Endothelial cell (in vitro differentiated cells): ENCODE results near the gene VASH2. TPM values are rescaled to one million over a fixed set of nuclear protein-coding genes. Genes with fewer than 3 reads are reported as not detected.

ENCODE experiments used
- DNase-seq: peaks from one replicate; pipeline ENCODE4 v3.0.0; 2021; ENCODE audit warnings: low spot score
- H3K27ac Mint-ChIP-seq: one replicate; pipeline ENCODE4 v1.8.0; 2021; ENCODE audit warnings: mixed read lengths, inconsistent platforms; ENCODE audit not compliant: unreplicated experiment
- H3K27me3 Mint-ChIP-seq: one replicate; pipeline ENCODE4 v1.8.0; 2021; ENCODE audit warnings: mild to moderate bottlenecking, moderate library complexity, mixed read lengths, inconsistent platforms; ENCODE audit not compliant: unreplicated experiment
- H3K36me3 Mint-ChIP-seq: one replicate; pipeline ENCODE4 v1.8.0; 2021; ENCODE audit warnings: mild to moderate bottlenecking, low read depth, mixed read lengths, inconsistent platforms; ENCODE audit not compliant: unreplicated experiment
- H3K4me1 Mint-ChIP-seq: one replicate; pipeline ENCODE4 v1.8.0; 2021; ENCODE audit warnings: mild to moderate bottlenecking, mixed read lengths, inconsistent platforms; ENCODE audit not compliant: unreplicated experiment
- H3K4me3 Mint-ChIP-seq: one replicate; pipeline ENCODE4 v1.8.0; 2021; ENCODE audit warnings: mild to moderate bottlenecking, mixed read lengths, inconsistent platforms; ENCODE audit not compliant: unreplicated experiment
- H3K9me3 Mint-ChIP-seq: one replicate; pipeline ENCODE4 v1.8.0; 2021; ENCODE audit warnings: mixed read lengths, inconsistent platforms; ENCODE audit not compliant: unreplicated experiment
- total RNA-seq: library from RNA; stranded (reverse); fragmentation: NEBNext Ultra II Directional; extraction: Animal tissue kit (Norgen Biotek cat#: 25700); gene quantifications from one replicate; pipeline ENCODE4 v1.2.1, GENCODE V29; 2021; ENCODE audit not compliant: unreplicated experiment
- TF ChIP-seq, protein P1 (sequence below): fragments of 200-600 bp; sonication (generic); IDR thresholded peaks from one replicate; pipeline ENCODE4 v1.5.0; 2021; ENCODE audit warnings: antibody characterized with exemption; ENCODE audit not compliant: unreplicated experiment

VASH2 gene
- total RNA-seq, 1 donor from 2014 or later, result 8.3 TPM

DNA sequence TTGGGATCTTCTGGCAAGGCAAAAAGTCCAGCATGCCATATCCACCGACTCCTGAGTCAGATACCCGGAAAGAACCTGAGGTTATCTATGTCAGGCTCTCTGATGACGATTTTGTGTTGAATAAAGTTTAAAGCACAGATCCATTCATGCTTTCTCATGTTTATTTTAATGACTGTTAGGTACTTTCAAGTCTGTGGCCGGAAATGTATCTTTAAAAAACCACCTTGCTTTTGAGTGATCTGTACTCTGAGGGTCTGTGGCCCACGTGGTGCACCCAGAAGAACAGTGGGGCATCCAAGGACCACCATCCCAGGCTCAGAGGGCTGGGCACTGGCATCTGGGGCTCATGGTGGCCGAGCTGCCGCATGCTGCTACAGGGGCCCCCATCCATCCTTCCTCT is 30.1 kb upstream of the VASH2 start:
- Mint-ChIP-seq H3K36me3 (peaks cover 2% of the 10 kb centered on the region), H3K4me3 (no peak overlapping the region)
- DNase-seq, result no peak

DNA sequence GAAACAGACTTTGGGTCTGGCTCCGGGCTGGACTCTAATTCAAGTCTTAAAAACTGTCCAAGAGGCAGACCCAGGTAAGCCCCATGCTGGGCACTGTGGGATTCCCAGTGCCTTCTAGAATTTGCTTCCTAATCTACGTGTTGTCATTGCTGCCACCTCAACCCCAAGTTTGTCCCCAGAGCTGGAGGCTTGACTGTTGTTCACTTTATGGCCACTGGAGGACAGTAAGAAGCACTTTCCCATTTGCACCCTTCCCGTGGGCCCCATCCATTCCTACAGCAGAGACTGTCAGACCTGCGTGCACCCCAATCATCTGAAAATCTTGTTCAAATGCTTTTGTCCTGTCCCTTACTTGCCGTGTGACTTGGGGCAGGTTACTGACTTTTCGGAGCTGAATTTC is 29.4 kb upstream of the VASH2 start:
- TF ChIP-seq, protein P1, sequence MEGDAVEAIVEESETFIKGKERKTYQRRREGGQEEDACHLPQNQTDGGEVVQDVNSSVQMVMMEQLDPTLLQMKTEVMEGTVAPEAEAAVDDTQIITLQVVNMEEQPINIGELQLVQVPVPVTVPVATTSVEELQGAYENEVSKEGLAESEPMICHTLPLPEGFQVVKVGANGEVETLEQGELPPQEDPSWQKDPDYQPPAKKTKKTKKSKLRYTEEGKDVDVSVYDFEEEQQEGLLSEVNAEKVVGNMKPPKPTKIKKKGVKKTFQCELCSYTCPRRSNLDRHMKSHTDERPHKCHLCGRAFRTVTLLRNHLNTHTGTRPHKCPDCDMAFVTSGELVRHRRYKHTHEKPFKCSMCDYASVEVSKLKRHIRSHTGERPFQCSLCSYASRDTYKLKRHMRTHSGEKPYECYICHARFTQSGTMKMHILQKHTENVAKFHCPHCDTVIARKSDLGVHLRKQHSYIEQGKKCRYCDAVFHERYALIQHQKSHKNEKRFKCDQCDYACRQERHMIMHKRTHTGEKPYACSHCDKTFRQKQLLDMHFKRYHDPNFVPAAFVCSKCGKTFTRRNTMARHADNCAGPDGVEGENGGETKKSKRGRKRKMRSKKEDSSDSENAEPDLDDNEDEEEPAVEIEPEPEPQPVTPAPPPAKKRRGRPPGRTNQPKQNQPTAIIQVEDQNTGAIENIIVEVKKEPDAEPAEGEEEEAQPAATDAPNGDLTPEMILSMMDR, result no peak
- Mint-ChIP-seq H3K27ac (no peak overlapping the region), H3K36me3 (peaks cover 8% of the 10 kb centered on the region), H3K4me1 (peaks cover 18% of the 10 kb centered on the region), H3K4me3 (no peak overlapping the region), H3K9me3 (no peaks in the 10 kb centered on the region), H3K27me3 (peaks cover 8% of the 10 kb centered on the region)
- DNase-seq, result no peak

More for the DNA sequence above, 30.1 kb upstream of the VASH2 start:
- Mint-ChIP-seq H3K27me3 (peaks cover 8% of the 10 kb centered on the region), H3K27ac (no peak overlapping the region), H3K9me3 (no peaks in the 10 kb centered on the region), H3K4me1 (peaks cover 20% of the 10 kb centered on the region)
- TF ChIP-seq, protein P1, result no peak

DNA sequence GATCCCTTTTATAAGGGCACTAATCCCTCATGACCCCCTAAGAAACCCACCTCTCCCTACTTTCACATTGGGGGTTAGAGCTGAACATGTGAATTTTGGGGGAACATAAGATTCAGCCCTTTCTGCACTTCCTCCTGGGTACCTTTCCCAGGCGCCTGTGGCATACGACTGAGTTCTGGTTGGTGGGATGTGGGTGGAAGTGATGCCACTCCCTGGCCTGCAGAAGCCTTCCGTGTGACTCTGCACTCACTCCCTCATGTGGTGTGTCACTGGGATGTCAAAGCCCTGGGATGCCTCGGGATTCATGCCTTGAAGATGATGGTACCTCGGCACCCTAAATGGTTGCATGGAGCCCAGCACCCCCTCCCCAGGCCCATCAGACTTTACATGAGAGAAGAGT is 28.3 kb upstream of the VASH2 start:
- H3K36me3 Mint-ChIP-seq, result peaks cover 8% of the 10 kb centered on the region
- peaks cover 6% of the 10 kb centered on the region for H3K27me3 Mint-ChIP-seq
- TF ChIP-seq, protein P1, result no peak
- H3K9me3 Mint-ChIP-seq, result no peaks in the 10 kb centered on the region
- H3K4me1 Mint-ChIP-seq, result peaks cover 8% of the 10 kb centered on the region
- H3K4me3 Mint-ChIP-seq, result no peak overlapping the region
- DNase-seq, result no peak
- no peak overlapping the region for H3K27ac Mint-ChIP-seq

DNA sequence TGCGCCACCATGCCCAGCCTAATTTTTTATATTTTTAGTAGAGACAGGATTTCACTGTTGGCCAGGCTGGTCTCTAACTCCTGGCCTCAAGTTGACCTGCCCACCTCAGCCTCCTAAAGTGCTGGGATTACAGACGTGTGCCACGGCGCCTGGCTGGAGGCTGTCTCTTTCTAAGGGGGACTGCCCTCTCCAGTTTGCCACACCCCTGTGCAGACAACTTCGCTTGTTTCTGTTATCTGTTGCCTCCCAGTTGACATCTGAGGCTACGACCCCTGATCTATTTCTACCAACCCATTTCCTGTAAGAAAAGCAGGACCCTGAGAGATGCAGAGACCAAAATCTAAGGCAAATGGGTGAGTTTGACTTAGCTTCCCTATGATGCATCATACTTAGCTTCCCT is 24.0 kb upstream of the VASH2 start:
- Mint-ChIP-seq H3K27me3 (peaks cover 3% of the 10 kb centered on the region), H3K4me3 (no peak overlapping the region), H3K36me3 (peaks cover 8% of the 10 kb centered on the region), H3K9me3 (no peaks in the 10 kb centered on the region), H3K27ac (no peak overlapping the region), H3K4me1 (peaks cover 9% of the 10 kb centered on the region)
- DNase-seq, result no peak
- TF ChIP-seq, protein P1, result no peak

DNA sequence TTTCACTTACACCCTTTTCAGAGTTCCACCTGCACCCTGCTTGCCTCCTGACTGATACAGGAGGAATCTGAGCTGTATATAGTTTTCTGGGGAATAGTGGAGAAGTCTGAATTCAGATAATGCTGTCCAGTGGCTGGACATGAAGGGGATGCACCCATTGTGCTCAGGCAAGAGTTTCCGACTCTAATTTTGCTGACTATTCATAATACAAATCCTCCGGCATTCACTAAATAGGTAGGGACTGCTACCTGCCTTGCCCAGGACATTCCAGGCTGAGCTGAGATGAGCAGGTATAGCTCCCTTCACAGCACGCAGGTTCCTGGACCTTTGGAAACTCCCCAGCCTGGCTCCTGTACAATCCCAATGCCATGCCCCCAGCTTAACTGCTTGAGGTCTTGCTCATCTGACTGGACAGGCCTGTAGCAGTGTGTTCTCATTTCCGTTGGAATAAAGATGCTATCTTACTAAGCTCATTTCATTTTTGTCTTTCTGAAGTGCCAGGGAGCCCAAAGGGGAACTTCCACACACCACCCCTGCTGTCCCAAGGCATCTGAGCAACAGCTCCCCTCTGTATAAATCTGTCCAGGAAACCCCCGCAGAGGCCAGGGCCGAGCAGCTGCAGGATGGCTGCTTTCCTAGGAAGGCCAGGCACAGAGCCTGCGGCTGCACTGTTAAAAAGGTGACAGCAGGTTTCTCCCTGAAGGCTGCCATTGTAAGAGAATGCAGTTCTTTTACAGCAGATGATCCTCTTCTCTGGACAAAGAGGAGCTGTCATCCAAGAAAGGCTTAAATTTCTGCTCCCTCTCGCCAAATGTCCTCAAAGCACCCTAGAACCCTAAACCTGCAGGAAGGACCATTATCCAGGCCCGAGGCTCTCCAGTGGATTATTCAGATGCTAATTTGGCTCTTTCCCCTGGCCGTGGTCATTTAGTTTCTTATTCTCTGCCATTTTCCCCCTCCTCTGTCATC is 21.7 kb upstream of the VASH2 start:
- Mint-ChIP-seq H3K27ac (peak overlapping the region; percentile 24), H3K4me3 (peak overlapping the region; percentile 56), H3K4me1 (peaks cover 9% of the 10 kb centered on the region)

More for the DNA sequence above, 21.7 kb upstream of the VASH2 start:
- no peaks in the 10 kb centered on the region for H3K9me3 Mint-ChIP-seq
- peaks cover 8% of the 10 kb centered on the region for H3K36me3 Mint-ChIP-seq
- H3K27me3 Mint-ChIP-seq, result peaks cover 3% of the 10 kb centered on the region
- DNase-seq, result no peak
- TF ChIP-seq, protein P1, result no peak
